Measurements from ENCODE around the gene DENND1C. TPM values are rescaled to one million over a fixed set of nuclear protein-coding genes. Genes with fewer than 3 reads are reported as not detected.

DENND1C gene
- total and polyA plus RNA-seq, 2 experiments from 2014 or later, result 3.1 to 6.1 TPM

DNA sequence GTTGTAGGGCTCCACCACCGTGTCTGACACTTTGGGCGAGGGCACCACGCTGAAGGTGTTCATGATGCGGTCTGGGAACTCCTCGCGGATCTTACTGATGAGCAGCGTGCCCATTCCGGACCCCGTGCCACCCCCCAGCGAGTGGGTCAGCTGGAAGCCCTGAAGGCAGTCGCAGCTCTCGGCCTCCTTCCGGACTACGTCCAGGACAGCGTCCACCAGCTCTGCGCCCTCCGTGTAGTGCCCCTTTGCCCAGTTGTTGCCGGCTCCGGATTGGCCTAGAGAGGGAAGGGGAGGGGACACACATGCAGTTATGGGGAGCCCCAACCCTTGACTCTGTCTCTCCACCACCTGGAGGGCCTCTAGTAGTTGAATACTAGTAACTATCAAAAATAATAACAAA lies 14.4 kb upstream of the DENND1C start:
- Histone ChIP-seq H3F3A (replicated peaks; ENCODE audit: low read depth) (no peaks in the 10 kb centered on the region), H3K27me3 (ENCODE audit: insufficient read depth) (peaks cover 2% of the 10 kb centered on the region; the same call in 1 of the 2 replicates), H3K27ac (ENCODE audit: low read depth) (no peak overlapping the region), H3K9me2 (ENCODE audit: insufficient read depth) (no peaks in the 10 kb centered on the region), H3K4me1 (ENCODE audit: insufficient read depth) (0 out of 2 replicates have a peak, but pooled peaks cover under 1% of the 10 kb centered on the region), H3K4me2 (no peak overlapping the region), H3K4me3 (no peak overlapping the region), H3K79me2 (replicated peaks; ENCODE audit: insufficient read depth) (no peaks in the 10 kb centered on the region), H3K36me3 (ENCODE audit: insufficient read depth) (no peaks in the 10 kb centered on the region), H4K20me1 (replicated peaks; ENCODE audit: insufficient read depth) (no peaks in the 10 kb centered on the region), H2AFZ (no peak overlapping the region)
- no peak for DNase-seq (ENCODE audit: low spot score)
- Mint-ChIP-seq H3K27me3 (ENCODE audit: insufficient read depth, low read depth, poor library complexity) (peaks cover 10% of the 10 kb centered on the region), H3K27ac (no peak overlapping the region), H3K4me3 (no peak overlapping the region), H3K4me1 (peaks cover under 1% of the 10 kb centered on the region; the same call in 1 of the 3 replicates), H3K36me3 (ENCODE audit: low read depth) (no peaks in the 10 kb centered on the region; the same call in 1 of the 3 replicates), H3K9me3 (no peaks in the 10 kb centered on the region; the same call in 1 of the 3 replicates)
- ATAC-seq, result no peak
- TF ChIP-seq, protein P1, sequence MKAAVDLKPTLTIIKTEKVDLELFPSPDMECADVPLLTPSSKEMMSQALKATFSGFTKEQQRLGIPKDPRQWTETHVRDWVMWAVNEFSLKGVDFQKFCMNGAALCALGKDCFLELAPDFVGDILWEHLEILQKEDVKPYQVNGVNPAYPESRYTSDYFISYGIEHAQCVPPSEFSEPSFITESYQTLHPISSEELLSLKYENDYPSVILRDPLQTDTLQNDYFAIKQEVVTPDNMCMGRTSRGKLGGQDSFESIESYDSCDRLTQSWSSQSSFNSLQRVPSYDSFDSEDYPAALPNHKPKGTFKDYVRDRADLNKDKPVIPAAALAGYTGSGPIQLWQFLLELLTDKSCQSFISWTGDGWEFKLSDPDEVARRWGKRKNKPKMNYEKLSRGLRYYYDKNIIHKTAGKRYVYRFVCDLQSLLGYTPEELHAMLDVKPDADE (IDR thresholded peaks at IDR 0.05), result no peak
- no peak for TF ChIP-seq STAT1 (IDR thresholded peaks at IDR 0.05; ENCODE audit: unreplicated experiment)
- TF ChIP-seq ZNF114 (CRISPR knock-in tag; IDR thresholded peaks at IDR 0.05), result no peak
- TF ChIP-seq, protein P2, sequence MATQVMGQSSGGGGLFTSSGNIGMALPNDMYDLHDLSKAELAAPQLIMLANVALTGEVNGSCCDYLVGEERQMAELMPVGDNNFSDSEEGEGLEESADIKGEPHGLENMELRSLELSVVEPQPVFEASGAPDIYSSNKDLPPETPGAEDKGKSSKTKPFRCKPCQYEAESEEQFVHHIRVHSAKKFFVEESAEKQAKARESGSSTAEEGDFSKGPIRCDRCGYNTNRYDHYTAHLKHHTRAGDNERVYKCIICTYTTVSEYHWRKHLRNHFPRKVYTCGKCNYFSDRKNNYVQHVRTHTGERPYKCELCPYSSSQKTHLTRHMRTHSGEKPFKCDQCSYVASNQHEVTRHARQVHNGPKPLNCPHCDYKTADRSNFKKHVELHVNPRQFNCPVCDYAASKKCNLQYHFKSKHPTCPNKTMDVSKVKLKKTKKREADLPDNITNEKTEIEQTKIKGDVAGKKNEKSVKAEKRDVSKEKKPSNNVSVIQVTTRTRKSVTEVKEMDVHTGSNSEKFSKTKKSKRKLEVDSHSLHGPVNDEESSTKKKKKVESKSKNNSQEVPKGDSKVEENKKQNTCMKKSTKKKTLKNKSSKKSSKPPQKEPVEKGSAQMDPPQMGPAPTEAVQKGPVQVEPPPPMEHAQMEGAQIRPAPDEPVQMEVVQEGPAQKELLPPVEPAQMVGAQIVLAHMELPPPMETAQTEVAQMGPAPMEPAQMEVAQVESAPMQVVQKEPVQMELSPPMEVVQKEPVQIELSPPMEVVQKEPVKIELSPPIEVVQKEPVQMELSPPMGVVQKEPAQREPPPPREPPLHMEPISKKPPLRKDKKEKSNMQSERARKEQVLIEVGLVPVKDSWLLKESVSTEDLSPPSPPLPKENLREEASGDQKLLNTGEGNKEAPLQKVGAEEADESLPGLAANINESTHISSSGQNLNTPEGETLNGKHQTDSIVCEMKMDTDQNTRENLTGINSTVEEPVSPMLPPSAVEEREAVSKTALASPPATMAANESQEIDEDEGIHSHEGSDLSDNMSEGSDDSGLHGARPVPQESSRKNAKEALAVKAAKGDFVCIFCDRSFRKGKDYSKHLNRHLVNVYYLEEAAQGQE (IDR thresholded peaks at IDR 0.05; ENCODE audit: unreplicated experiment), result no peak
- TF ChIP-seq EZH2phosphoT487 (IDR thresholded peaks at IDR 0.05; ENCODE audit: unreplicated experiment), result no peak
- TF ChIP-seq CREB1 (CRISPR knock-in tag; IDR thresholded peaks at IDR 0.05; ENCODE audit: low read depth), result no peak
- TF ChIP-seq, protein P3, sequence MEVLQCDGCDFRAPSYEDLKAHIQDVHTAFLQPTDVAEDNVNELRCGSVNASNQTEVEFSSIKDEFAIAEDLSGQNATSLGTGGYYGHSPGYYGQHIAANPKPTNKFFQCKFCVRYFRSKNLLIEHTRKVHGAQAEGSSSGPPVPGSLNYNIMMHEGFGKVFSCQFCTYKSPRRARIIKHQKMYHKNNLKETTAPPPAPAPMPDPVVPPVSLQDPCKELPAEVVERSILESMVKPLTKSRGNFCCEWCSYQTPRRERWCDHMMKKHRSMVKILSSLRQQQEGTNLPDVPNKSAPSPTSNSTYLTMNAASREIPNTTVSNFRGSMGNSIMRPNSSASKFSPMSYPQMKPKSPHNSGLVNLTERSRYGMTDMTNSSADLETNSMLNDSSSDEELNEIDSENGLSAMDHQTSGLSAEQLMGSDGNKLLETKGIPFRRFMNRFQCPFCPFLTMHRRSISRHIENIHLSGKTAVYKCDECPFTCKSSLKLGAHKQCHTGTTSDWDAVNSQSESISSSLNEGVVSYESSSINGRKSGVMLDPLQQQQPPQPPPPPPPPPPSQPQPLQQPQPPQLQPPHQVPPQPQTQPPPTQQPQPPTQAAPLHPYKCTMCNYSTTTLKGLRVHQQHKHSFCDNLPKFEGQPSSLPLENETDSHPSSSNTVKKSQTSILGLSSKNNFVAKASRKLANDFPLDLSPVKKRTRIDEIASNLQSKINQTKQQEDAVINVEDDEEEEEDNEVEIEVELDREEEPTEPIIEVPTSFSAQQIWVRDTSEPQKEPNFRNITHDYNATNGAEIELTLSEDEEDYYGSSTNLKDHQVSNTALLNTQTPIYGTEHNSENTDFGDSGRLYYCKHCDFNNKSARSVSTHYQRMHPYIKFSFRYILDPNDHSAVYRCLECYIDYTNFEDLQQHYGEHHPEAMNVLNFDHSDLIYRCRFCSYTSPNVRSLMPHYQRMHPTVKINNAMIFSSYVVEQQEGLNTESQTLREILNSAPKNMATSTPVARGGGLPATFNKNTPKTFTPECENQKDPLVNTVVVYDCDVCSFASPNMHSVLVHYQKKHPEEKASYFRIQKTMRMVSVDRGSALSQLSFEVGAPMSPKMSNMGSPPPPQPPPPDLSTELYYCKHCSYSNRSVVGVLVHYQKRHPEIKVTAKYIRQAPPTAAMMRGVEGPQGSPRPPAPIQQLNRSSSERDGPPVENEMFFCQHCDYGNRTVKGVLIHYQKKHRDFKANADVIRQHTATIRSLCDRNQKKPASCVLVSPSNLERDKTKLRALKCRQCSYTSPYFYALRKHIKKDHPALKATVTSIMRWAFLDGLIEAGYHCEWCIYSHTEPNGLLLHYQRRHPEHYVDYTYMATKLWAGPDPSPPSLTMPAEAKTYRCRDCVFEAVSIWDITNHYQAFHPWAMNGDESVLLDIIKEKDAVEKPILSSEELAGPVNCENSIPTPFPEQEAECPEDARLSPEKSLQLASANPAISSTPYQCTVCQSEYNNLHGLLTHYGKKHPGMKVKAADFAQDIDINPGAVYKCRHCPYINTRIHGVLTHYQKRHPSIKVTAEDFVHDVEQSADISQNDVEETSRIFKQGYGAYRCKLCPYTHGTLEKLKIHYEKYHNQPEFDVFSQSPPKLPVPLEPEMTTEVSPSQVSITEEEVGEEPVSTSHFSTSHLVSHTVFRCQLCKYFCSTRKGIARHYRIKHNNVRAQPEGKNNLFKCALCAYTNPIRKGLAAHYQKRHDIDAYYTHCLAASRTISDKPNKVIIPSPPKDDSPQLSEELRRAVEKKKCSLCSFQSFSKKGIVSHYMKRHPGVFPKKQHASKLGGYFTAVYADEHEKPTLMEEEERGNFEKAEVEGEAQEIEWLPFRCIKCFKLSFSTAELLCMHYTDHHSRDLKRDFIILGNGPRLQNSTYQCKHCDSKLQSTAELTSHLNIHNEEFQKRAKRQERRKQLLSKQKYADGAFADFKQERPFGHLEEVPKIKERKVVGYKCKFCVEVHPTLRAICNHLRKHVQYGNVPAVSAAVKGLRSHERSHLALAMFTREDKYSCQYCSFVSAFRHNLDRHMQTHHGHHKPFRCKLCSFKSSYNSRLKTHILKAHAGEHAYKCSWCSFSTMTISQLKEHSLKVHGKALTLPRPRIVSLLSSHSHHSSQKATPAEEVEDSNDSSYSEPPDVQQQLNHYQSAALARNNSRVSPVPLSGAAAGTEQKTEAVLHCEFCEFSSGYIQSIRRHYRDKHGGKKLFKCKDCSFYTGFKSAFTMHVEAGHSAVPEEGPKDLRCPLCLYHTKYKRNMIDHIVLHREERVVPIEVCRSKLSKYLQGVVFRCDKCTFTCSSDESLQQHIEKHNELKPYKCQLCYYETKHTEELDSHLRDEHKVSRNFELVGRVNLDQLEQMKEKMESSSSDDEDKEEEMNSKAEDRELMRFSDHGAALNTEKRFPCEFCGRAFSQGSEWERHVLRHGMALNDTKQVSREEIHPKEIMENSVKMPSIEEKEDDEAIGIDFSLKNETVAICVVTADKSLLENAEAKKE (CRISPR knock-in tag; IDR thresholded peaks at IDR 0.05), result no peak
- TF ChIP-seq NANOG (IDR thresholded peaks at IDR 0.05; ENCODE audit: borderline replicate concordance), result no peak
- no peak for TF ChIP-seq POLR2AphosphoS5 (IDR thresholded peaks at IDR 0.05; ENCODE audit: low read depth)
- TF ChIP-seq JUNB (IDR thresholded peaks at IDR 0.05; ENCODE audit: unreplicated experiment), result no peak
- TF ChIP-seq EZH2 (IDR thresholded peaks at IDR 0.05; ENCODE audit: low read depth, unreplicated experiment), result no peak
- TF ChIP-seq ZNF331 (CRISPR knock-in tag; IDR thresholded peaks at IDR 0.05; ENCODE audit: low read depth), result no peak
- TF ChIP-seq, protein P4, sequence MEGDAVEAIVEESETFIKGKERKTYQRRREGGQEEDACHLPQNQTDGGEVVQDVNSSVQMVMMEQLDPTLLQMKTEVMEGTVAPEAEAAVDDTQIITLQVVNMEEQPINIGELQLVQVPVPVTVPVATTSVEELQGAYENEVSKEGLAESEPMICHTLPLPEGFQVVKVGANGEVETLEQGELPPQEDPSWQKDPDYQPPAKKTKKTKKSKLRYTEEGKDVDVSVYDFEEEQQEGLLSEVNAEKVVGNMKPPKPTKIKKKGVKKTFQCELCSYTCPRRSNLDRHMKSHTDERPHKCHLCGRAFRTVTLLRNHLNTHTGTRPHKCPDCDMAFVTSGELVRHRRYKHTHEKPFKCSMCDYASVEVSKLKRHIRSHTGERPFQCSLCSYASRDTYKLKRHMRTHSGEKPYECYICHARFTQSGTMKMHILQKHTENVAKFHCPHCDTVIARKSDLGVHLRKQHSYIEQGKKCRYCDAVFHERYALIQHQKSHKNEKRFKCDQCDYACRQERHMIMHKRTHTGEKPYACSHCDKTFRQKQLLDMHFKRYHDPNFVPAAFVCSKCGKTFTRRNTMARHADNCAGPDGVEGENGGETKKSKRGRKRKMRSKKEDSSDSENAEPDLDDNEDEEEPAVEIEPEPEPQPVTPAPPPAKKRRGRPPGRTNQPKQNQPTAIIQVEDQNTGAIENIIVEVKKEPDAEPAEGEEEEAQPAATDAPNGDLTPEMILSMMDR (conservative IDR thresholded peaks at IDR 0.05; ENCODE audit: low read depth in 2 of 2), result no peak
